ENCODE results near the gene PDK2.

- TF ChIP-seq CTCF (IDR thresholded peaks at IDR 0.05) (no peak), POLR2A (IDR thresholded peaks at IDR 0.05) (no peak), POLR2AphosphoS5 (IDR thresholded peaks at IDR 0.05) (no peak), EP300 (IDR thresholded peaks at IDR 0.05) (no peak)
Measured at GRCh38 chr17:50120475-50121253, 25.5 kb downstream of the PDK2 start.
